Measurements from ENCODE around the gene TMEM243. TPM values are rescaled to one million over a fixed set of nuclear protein-coding genes. Genes with fewer than 3 reads are reported as not detected.

TMEM243 gene
- total and polyA plus RNA-seq, 2 of the 13 experiments (the other 11 are each of a cell fraction or from before 2014, with no cell fraction given) = 25.1 to 31.2 TPM

DNA sequence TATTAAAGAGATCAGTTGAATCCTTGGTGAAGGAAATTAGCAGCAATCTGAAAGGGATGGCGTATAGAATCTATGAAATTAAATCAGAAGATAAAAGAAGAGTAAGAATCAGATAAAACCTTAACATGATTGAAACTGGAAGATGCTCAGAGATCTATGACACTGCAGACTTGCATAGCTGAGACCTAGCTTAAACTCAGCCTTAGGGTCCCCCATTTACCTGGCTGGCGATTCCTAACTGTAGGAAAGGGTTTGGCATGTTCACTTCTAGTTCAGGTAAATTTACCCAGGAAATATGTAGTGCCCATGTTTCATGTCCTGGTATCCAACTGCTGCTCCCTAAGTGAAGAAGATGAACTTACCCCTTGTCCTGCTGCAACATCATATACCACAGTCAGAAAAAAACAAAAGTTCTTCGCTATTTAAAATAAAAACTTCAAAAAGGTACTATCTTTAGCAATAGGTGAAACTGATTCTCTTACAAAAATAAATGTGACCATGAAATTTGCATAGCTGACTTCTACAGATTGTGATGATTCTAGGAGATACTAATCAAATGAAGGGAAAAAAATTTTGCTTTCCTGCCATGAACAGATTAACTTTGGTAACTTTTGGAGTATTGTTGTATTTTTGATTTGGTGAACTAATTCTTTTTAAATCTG, 47.8 kb upstream of the TMEM243 start (continued):
- TF ChIP-seq, protein P1, sequence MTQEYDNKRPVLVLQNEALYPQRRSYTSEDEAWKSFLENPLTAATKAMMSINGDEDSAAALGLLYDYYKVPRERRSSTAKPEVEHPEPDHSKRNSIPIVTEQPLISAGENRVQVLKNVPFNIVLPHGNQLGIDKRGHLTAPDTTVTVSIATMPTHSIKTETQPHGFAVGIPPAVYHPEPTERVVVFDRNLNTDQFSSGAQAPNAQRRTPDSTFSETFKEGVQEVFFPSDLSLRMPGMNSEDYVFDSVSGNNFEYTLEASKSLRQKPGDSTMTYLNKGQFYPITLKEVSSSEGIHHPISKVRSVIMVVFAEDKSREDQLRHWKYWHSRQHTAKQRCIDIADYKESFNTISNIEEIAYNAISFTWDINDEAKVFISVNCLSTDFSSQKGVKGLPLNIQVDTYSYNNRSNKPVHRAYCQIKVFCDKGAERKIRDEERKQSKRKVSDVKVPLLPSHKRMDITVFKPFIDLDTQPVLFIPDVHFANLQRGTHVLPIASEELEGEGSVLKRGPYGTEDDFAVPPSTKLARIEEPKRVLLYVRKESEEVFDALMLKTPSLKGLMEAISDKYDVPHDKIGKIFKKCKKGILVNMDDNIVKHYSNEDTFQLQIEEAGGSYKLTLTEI (CRISPR knock-in tag; conservative IDR thresholded peaks at IDR 0.05) = no peak
- TF ChIP-seq, protein P2, sequence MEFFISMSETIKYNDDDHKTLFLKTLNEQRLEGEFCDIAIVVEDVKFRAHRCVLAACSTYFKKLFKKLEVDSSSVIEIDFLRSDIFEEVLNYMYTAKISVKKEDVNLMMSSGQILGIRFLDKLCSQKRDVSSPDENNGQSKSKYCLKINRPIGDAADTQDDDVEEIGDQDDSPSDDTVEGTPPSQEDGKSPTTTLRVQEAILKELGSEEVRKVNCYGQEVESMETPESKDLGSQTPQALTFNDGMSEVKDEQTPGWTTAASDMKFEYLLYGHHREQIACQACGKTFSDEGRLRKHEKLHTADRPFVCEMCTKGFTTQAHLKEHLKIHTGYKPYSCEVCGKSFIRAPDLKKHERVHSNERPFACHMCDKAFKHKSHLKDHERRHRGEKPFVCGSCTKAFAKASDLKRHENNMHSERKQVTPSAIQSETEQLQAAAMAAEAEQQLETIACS (CRISPR knock-in tag; IDR thresholded peaks at IDR 0.05) = no peak
- TF ChIP-seq ZC3H4 (CRISPR knock-in tag; IDR thresholded peaks at IDR 0.05; ENCODE audit: borderline replicate concordance) = no peak

DNA sequence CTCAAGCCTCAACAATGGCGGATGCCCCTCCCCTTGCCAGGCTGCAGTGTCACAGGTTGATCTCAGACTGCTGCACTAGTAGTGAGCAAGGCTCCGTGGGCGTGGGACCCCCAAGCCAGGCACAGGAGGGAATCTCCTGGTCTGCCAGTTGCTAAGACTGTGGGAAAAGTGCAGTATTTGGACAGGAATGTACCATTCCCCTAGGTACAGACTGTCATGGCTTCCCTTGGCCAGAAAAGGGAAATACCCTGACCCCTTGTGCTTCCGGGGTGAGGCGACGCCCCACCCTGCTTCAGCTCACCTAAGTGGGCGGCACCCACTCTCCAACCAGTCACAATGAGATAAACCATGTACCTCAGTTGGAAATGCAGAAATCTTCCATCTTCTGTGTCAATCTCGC, 44.0 kb upstream of the TMEM243 start:
- ChIA-PET POLR2A (no interaction called here), CTCF (ENCODE audit: low intra/inter-chr PET ratio, low total read pairs) (no interaction called here)
- WGBS (ENCODE audit: low lambda C conversion rate) = 59% methylated on average over 6 of the region's 8 CpGs
- in situ Hi-C loops (cut with HindIII; ENCODE audit: extremely low pct_ligation_motif_present, low pct_unique_long_range_greater_than_20kb) (no loop called here), intact Hi-C loops (cut with micrococcal nuclease; ENCODE audit: unreplicated experiment) (no loop called here)
- no peak overlapping the region for H3K4me3 ChIP-seq (replicated peaks in 1 of 3; ENCODE audit: insufficient read depth in 1 of 3, low read depth in 2 of 3, low read length in 3 of 3)
- no peak overlapping the region for H3K9ac ChIP-seq (ENCODE audit: insufficient read depth, low read depth, low read length)
- FAIRE-seq (no peak), ATAC-seq (no peak), DNase-seq (ENCODE audit: low spot score) (no peak)
- H2AFZ ChIP-seq (ENCODE audit: low read length) = no peak overlapping the region
- H3K27ac ChIP-seq (ENCODE audit: extremely low read length, insufficient read depth, low read length) = no peak overlapping the region
- no peaks in the 10 kb centered on the region for H3K9me3 ChIP-seq (ENCODE audit: low read length)
- no TSS peak for BruUV-seq (replicated peaks)
- H3K4me2 ChIP-seq (ENCODE audit: low read depth, low read length) = peak overlapping the region; percentile 23; the same call in 1 of the 2 replicates
- TF ChIP-seq ZBTB3 (CRISPR knock-in tag; IDR thresholded peaks at IDR 0.05; ENCODE audit: borderline replicate concordance, low read depth) (no peak), MED13 (CRISPR knock-in tag; IDR thresholded peaks at IDR 0.05) (no peak), TCF7L2 (IDR thresholded peaks at IDR 0.05; ENCODE audit: low read depth, low read length) (no peak), RFX5 (IDR thresholded peaks at IDR 0.05; ENCODE audit: low read depth, low read length) (no peak), NPAS2 (CRISPR knock-in tag; IDR thresholded peaks at IDR 0.05; ENCODE audit: borderline replicate concordance) (no peak), POGZ (CRISPR knock-in tag; IDR thresholded peaks at IDR 0.05) (no peak)
- TF ChIP-seq, protein P3, sequence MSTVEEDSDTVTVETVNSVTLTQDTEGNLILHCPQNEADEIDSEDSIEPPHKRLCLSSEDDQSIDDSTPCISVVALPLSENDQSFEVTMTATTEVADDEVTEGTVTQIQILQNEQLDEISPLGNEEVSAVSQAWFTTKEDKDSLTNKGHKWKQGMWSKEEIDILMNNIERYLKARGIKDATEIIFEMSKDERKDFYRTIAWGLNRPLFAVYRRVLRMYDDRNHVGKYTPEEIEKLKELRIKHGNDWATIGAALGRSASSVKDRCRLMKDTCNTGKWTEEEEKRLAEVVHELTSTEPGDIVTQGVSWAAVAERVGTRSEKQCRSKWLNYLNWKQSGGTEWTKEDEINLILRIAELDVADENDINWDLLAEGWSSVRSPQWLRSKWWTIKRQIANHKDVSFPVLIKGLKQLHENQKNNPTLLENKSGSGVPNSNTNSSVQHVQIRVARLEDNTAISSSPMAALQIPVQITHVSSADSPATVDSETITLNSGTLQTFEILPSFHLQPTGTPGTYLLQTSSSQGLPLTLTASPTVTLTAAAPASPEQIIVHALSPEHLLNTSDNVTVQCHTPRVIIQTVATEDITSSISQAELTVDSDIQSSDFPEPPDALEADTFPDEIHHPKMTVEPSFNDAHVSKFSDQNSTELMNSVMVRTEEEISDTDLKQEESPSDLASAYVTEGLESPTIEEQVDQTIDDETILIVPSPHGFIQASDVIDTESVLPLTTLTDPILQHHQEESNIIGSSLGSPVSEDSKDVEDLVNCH (CRISPR knock-in tag; IDR thresholded peaks at IDR 0.05) = no peak
- H3K79me2 ChIP-seq (ENCODE audit: insufficient read depth, low read length) = no peaks in the 10 kb centered on the region
- H3K27me3 ChIP-seq (ENCODE audit: control insufficient read depth in 1 of 2, insufficient read depth in 2 of 2, low read length in 2 of 2) = no peaks in the 10 kb centered on the region
- no peaks in the 10 kb centered on the region for H4K20me1 ChIP-seq (ENCODE audit: insufficient read depth, low read length)
- H3K4me1 ChIP-seq (ENCODE audit: insufficient read depth, low read length) = no peaks in the 10 kb centered on the region
- no peaks in the 10 kb centered on the region for H3K36me3 ChIP-seq (replicated peaks in 1 of 2; ENCODE audit: control insufficient read depth in 1 of 2, insufficient read depth in 2 of 2, low read length in 2 of 2)
